PFSK-1 (cell line): ENCODE measurements around the gene MYLIP.

ENCODE experiments used
- FOXP2 ChIP-seq: optimal IDR thresholded peaks from 2 replicates; pipeline ENCODE3; 2011; ENCODE audit warnings: borderline replicate concordance, control low read depth, inconsistent platforms; ENCODE audit not compliant: insufficient read depth; ENCODE audit errors: extremely low read length, extremely low read depth
- POLR2AphosphoS5 ChIP-seq: IDR thresholded peaks from 2 replicates; pipeline ENCODE4 v1.6.1; 2012; ENCODE audit warnings: low read depth, mild to moderate bottlenecking, control low read depth, low read length, moderate library complexity
- SIN3A ChIP-seq: IDR thresholded peaks from 2 replicates; pipeline ENCODE4 v1.6.1; 2012; ENCODE audit warnings: mild to moderate bottlenecking, low read length, moderate library complexity, borderline replicate concordance; ENCODE audit not compliant: insufficient read depth
- TAF1 ChIP-seq: IDR thresholded peaks from 2 replicates; pipeline ENCODE4 v1.6.1; 2012; ENCODE audit warnings: low read length, control low read depth, borderline replicate concordance; ENCODE audit not compliant: insufficient read depth
- TF ChIP-seq, protein P1 (sequence below), 2 experiments: IDR thresholded peaks; 2 replicates each; pipeline versions ENCODE4 v1.6.1 to v1.8.0; 2011 to 2012; ENCODE audit warnings: low read depth in 2 of 2, low read length in 2 of 2, control low read depth in 1 of 2, inconsistent platforms in 1 of 2, mild to moderate bottlenecking in 1 of 2, moderate library complexity in 1 of 2; ENCODE audit not compliant: insufficient read depth in 1 of 2

DNA sequence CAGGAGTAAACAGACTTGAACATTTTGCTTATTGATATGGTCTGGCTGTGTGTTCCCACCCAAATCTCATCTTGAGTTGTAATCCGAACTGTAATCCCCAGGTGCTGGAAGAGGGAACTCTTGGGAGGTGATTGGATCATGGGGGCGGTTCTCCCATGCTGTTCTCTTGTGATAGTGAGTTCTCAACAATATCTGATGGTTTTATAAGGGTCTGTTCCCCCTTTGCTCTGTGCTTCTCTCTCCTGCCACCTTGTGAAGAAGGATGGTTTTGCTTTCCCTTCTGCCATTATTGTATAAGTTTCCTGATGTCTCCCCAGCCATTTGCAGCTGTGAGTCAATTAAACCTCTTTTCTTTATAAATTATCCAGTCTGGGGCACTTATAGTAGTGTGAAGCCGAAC lies 40.0 kb downstream of the MYLIP start:
- TF ChIP-seq POLR2AphosphoS5 (no peak), TAF1 (no peak), FOXP2 (no peak), SIN3A (no peak)
- TF ChIP-seq, protein P1, sequence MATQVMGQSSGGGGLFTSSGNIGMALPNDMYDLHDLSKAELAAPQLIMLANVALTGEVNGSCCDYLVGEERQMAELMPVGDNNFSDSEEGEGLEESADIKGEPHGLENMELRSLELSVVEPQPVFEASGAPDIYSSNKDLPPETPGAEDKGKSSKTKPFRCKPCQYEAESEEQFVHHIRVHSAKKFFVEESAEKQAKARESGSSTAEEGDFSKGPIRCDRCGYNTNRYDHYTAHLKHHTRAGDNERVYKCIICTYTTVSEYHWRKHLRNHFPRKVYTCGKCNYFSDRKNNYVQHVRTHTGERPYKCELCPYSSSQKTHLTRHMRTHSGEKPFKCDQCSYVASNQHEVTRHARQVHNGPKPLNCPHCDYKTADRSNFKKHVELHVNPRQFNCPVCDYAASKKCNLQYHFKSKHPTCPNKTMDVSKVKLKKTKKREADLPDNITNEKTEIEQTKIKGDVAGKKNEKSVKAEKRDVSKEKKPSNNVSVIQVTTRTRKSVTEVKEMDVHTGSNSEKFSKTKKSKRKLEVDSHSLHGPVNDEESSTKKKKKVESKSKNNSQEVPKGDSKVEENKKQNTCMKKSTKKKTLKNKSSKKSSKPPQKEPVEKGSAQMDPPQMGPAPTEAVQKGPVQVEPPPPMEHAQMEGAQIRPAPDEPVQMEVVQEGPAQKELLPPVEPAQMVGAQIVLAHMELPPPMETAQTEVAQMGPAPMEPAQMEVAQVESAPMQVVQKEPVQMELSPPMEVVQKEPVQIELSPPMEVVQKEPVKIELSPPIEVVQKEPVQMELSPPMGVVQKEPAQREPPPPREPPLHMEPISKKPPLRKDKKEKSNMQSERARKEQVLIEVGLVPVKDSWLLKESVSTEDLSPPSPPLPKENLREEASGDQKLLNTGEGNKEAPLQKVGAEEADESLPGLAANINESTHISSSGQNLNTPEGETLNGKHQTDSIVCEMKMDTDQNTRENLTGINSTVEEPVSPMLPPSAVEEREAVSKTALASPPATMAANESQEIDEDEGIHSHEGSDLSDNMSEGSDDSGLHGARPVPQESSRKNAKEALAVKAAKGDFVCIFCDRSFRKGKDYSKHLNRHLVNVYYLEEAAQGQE (IDR thresholded peaks at IDR 0.05; ENCODE audit: insufficient read depth in 1 of 2, low read depth in 2 of 2, low read length in 2 of 2), result no peak
